Measurements from ENCODE around the gene LAD1. TPM values are rescaled to one million over a fixed set of nuclear protein-coding genes. Genes with fewer than 3 reads are reported as not detected.

Gene LAD1
- total and polyA plus RNA-seq, 2 experiments from 2014 or later: 63.5 to 64.2 TPM

DNA sequence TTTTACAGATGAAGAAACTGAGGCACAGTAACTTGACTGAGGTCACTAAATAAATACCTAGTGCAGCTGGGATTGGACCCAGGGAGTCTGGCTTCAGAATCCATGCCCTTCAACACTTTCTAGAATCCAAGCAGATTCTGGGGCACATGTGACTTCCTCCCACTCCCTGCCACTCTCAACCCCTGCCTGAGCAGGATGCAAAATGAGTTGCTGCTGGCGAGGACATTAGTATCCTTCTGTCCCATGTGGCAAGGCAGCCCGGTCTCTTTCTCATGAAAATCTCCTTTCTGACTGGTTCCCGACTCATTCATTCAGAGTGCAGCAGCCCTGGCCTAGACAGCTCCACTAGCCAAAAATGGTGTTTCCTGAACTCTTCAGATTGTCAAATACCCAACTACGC, 50.0 kb downstream of the LAD1 start:
- H3K4me3 ChIP-seq: no peak overlapping the region
- H2AFZ ChIP-seq: no peak overlapping the region
- H3K4me2 ChIP-seq: no peak overlapping the region
- no peaks in the 10 kb centered on the region for H3K27me3 ChIP-seq
- H3K79me2 ChIP-seq: no peaks in the 10 kb centered on the region
- H4K20me1 ChIP-seq (ENCODE audit: insufficient read depth, poor library complexity, severe bottlenecking): no peaks in the 10 kb centered on the region
- TF ChIP-seq, protein P1, sequence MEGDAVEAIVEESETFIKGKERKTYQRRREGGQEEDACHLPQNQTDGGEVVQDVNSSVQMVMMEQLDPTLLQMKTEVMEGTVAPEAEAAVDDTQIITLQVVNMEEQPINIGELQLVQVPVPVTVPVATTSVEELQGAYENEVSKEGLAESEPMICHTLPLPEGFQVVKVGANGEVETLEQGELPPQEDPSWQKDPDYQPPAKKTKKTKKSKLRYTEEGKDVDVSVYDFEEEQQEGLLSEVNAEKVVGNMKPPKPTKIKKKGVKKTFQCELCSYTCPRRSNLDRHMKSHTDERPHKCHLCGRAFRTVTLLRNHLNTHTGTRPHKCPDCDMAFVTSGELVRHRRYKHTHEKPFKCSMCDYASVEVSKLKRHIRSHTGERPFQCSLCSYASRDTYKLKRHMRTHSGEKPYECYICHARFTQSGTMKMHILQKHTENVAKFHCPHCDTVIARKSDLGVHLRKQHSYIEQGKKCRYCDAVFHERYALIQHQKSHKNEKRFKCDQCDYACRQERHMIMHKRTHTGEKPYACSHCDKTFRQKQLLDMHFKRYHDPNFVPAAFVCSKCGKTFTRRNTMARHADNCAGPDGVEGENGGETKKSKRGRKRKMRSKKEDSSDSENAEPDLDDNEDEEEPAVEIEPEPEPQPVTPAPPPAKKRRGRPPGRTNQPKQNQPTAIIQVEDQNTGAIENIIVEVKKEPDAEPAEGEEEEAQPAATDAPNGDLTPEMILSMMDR (IDR thresholded peaks at IDR 0.05; ENCODE audit: poor library complexity): no peak
- TF ChIP-seq EZH2phosphoT487 (IDR thresholded peaks at IDR 0.05; ENCODE audit: low read depth, severe bottlenecking, unreplicated experiment): no peak
- no peak for TF ChIP-seq EZH2 (IDR thresholded peaks at IDR 0.05; ENCODE audit: borderline replicate concordance)
- no peaks in the 10 kb centered on the region for H3K9me3 ChIP-seq (ENCODE audit: low read depth)
- no peak overlapping the region for H3K27ac ChIP-seq
- no peaks in the 10 kb centered on the region for H3K36me3 ChIP-seq (replicated peaks; ENCODE audit: insufficient read depth, low read depth)
- H3K9me2 ChIP-seq (replicated peaks; ENCODE audit: insufficient read depth): no peaks in the 10 kb centered on the region
- 93% methylated on average over 4 of the region's 4 CpGs for WGBS (ENCODE audit: low lambda C conversion rate, missing lambda C conversion rate)
- H3K4me1 ChIP-seq (ENCODE audit: insufficient read depth): no peaks in the 10 kb centered on the region
- no peak for DNase-seq (ENCODE audit: low spot score)

- WGBS (ENCODE audit: low lambda C conversion rate, missing lambda C conversion rate): 27% methylated on average over 4 of the region's 6 CpGs
- no peak overlapping the region for H3K4me3 ChIP-seq
- H3K79me2 ChIP-seq: no peaks in the 10 kb centered on the region
- H3K4me2 ChIP-seq: no peak overlapping the region
- no peaks in the 10 kb centered on the region for H3K9me2 ChIP-seq (replicated peaks; ENCODE audit: insufficient read depth)
- H3K4me1 ChIP-seq (ENCODE audit: insufficient read depth): no peaks in the 10 kb centered on the region
- TF ChIP-seq, protein P1 (IDR thresholded peaks at IDR 0.05; ENCODE audit: poor library complexity): peak; percentile 38
- TF ChIP-seq EZH2phosphoT487 (IDR thresholded peaks at IDR 0.05; ENCODE audit: low read depth, severe bottlenecking, unreplicated experiment): no peak
- no peaks in the 10 kb centered on the region for H3K36me3 ChIP-seq (replicated peaks; ENCODE audit: insufficient read depth, low read depth)
- no peaks in the 10 kb centered on the region for H3K9me3 ChIP-seq (ENCODE audit: low read depth)
- peak; percentile 69 for DNase-seq (ENCODE audit: low spot score)
- H2AFZ ChIP-seq: no peak overlapping the region
- H3K27ac ChIP-seq: no peak overlapping the region
- no peaks in the 10 kb centered on the region for H3K27me3 ChIP-seq
- H4K20me1 ChIP-seq (ENCODE audit: insufficient read depth, poor library complexity, severe bottlenecking): no peaks in the 10 kb centered on the region
Observed at GRCh38 chr1:201348211-201348566, 50.9 kb downstream of the LAD1 start.

- H3K27me3 ChIP-seq: no peaks in the 10 kb centered on the region
- H3K27ac ChIP-seq: no peak overlapping the region
- H3K9me2 ChIP-seq (replicated peaks; ENCODE audit: insufficient read depth): no peaks in the 10 kb centered on the region
- H3K4me2 ChIP-seq: no peak overlapping the region
- H3K4me3 ChIP-seq: no peak overlapping the region
- TF ChIP-seq EZH2phosphoT487 (IDR thresholded peaks at IDR 0.05; ENCODE audit: low read depth, severe bottlenecking, unreplicated experiment) (no peak), EZH2 (IDR thresholded peaks at IDR 0.05; ENCODE audit: borderline replicate concordance) (no peak)
- TF ChIP-seq, protein P1 (IDR thresholded peaks at IDR 0.05; ENCODE audit: poor library complexity): no peak
- WGBS (ENCODE audit: low lambda C conversion rate, missing lambda C conversion rate): 32% methylated on average over 6 of the region's 7 CpGs
- no peaks in the 10 kb centered on the region for H3K4me1 ChIP-seq (ENCODE audit: insufficient read depth)
- H3K79me2 ChIP-seq: no peaks in the 10 kb centered on the region
- no peak for DNase-seq (ENCODE audit: low spot score)
- H3K9me3 ChIP-seq (ENCODE audit: low read depth): no peaks in the 10 kb centered on the region
- no peaks in the 10 kb centered on the region for H3K36me3 ChIP-seq (replicated peaks; ENCODE audit: insufficient read depth, low read depth)
- no peaks in the 10 kb centered on the region for H4K20me1 ChIP-seq (ENCODE audit: insufficient read depth, poor library complexity, severe bottlenecking)
- no peak overlapping the region for H2AFZ ChIP-seq
Observed at GRCh38 chr1:201347498-201348210, 51.5 kb downstream of the LAD1 start.

Data from hepatocyte (in vitro differentiated cells).